ENCODE results near the gene HIVEP1. TPM values are rescaled to one million over a fixed set of nuclear protein-coding genes. Genes with fewer than 3 reads are reported as not detected.

The HIVEP1 gene
- polyA plus RNA-seq, 3 donors = 1.7 to 8.7 (median 2.7) TPM

- Mint-ChIP-seq H3K27me3 (ENCODE audit: low read depth in 3 of 3) (peaks cover 0 to 3% (median 0%) of the 10 kb centered on the region in 3 donors), H3K4me3 (no peak overlapping the region), H3K4me1 (peaks cover 2% of the 10 kb centered on the region), H3K9me3 (peaks cover 0 to 3% (median 0%) of the 10 kb centered on the region in 7 donors), H3K36me3 (no peaks in the 10 kb centered on the region), H3K27ac (no peak overlapping the region)
- Histone ChIP-seq H3K4me2 (replicated peaks; ENCODE audit: extremely low read depth, low read length, poor library complexity, severe bottlenecking) (no peak overlapping the region), H3K27ac (ENCODE audit: low read depth in 1 of 2, low read length in 2 of 2) (no peak overlapping the region), H3K79me2 (ENCODE audit: insufficient read depth, low read length) (no peaks in the 10 kb centered on the region), H3K4me3 (replicated peaks in 1 of 3; ENCODE audit: low read depth in 2 of 3, low read length in 3 of 3) (no peak overlapping the region), H4K20me1 (ENCODE audit: insufficient read depth, low read length) (no peaks in the 10 kb centered on the region), H3K9ac (ENCODE audit: insufficient read depth, low read length, poor library complexity, severe bottlenecking) (no peak overlapping the region), H3K9me3 (replicated peaks in 1 of 2; ENCODE audit: control insufficient read depth in 1 of 2, insufficient read depth in 1 of 2, low read length in 2 of 2) (no peaks in the 10 kb centered on the region), H3K27me3 (ENCODE audit: control insufficient read depth in 2 of 2, insufficient read depth in 2 of 2, low read length in 2 of 2) (no peaks in the 10 kb centered on the region), H3K4me1 (ENCODE audit: control insufficient read depth in 1 of 2, insufficient read depth in 2 of 2, low read length in 2 of 2) (no peaks in the 10 kb centered on the region), H2AFZ (ENCODE audit: insufficient read depth, low read depth, low read length, poor library complexity, severe bottlenecking) (no peak overlapping the region), H3K36me3 (replicated peaks in 1 of 2; ENCODE audit: control insufficient read depth in 1 of 2, insufficient read depth in 2 of 2, low read length in 2 of 2) (no peaks in the 10 kb centered on the region)
- 91% methylated on average over 1 of the region's 2 CpGs for WGBS (ENCODE audit: insufficient coverage)
- TF ChIP-seq, protein P1, sequence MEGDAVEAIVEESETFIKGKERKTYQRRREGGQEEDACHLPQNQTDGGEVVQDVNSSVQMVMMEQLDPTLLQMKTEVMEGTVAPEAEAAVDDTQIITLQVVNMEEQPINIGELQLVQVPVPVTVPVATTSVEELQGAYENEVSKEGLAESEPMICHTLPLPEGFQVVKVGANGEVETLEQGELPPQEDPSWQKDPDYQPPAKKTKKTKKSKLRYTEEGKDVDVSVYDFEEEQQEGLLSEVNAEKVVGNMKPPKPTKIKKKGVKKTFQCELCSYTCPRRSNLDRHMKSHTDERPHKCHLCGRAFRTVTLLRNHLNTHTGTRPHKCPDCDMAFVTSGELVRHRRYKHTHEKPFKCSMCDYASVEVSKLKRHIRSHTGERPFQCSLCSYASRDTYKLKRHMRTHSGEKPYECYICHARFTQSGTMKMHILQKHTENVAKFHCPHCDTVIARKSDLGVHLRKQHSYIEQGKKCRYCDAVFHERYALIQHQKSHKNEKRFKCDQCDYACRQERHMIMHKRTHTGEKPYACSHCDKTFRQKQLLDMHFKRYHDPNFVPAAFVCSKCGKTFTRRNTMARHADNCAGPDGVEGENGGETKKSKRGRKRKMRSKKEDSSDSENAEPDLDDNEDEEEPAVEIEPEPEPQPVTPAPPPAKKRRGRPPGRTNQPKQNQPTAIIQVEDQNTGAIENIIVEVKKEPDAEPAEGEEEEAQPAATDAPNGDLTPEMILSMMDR (IDR thresholded peaks at IDR 0.05) = no peak
- no peak for DNase-seq
- intact Hi-C loops (cut with micrococcal nuclease) = no loop called here
These were observed 22.7 kb upstream of the HIVEP1 start for GRCh38 chr6:11989386-11989785.

DNA sequence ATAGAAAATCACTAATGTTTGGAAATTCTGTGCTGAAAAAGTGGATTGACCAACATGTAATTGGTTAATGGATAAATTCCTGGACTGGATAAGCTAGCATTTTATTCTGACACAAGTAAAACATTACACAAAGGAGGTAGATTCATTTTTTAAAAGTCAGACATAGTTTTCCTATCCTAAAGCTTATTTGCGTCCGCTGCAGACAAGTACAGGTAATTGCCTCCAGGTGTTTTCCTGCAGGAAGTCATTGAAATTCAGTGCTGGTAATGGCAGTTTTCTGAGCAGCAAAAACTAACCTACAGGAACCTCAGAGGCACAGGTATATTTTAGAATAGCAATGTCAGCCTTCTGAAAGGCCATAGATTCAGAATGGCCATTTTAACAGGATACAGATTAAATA, 20.0 kb upstream of the HIVEP1 start:
- Histone ChIP-seq H3K4me1 (ENCODE audit: control insufficient read depth in 1 of 2, insufficient read depth in 2 of 2, low read length in 2 of 2) (no peaks in the 10 kb centered on the region), H4K20me1 (ENCODE audit: insufficient read depth, low read length) (no peaks in the 10 kb centered on the region), H3K79me2 (ENCODE audit: insufficient read depth, low read length) (no peaks in the 10 kb centered on the region), H3K27ac (ENCODE audit: low read depth in 1 of 2, low read length in 2 of 2) (no peak overlapping the region), H3K4me3 (replicated peaks in 1 of 3; ENCODE audit: low read depth in 2 of 3, low read length in 3 of 3) (no peak overlapping the region), H3K9me3 (replicated peaks in 1 of 2; ENCODE audit: control insufficient read depth in 1 of 2, insufficient read depth in 1 of 2, low read length in 2 of 2) (no peaks in the 10 kb centered on the region), H2AFZ (ENCODE audit: insufficient read depth, low read depth, low read length, poor library complexity, severe bottlenecking) (no peak overlapping the region), H3K9ac (ENCODE audit: insufficient read depth, low read length, poor library complexity, severe bottlenecking) (no peak overlapping the region), H3K4me2 (replicated peaks; ENCODE audit: extremely low read depth, low read length, poor library complexity, severe bottlenecking) (no peak overlapping the region), H3K36me3 (replicated peaks in 1 of 2; ENCODE audit: control insufficient read depth in 1 of 2, insufficient read depth in 2 of 2, low read length in 2 of 2) (no peaks in the 10 kb centered on the region), H3K27me3 (ENCODE audit: control insufficient read depth in 2 of 2, insufficient read depth in 2 of 2, low read length in 2 of 2) (no peaks in the 10 kb centered on the region)
- WGBS (ENCODE audit: insufficient coverage) = no CpG with 5 or more reads among the region's 2 CpGs
- H3K27me3 Mint-ChIP-seq (ENCODE audit: low read depth in 3 of 3) = peaks cover 0 to 3% (median 0%) of the 10 kb centered on the region in 3 donors
- TF ChIP-seq, protein P1 (IDR thresholded peaks at IDR 0.05) = no peak
- peaks cover 2% of the 10 kb centered on the region for H3K4me1 Mint-ChIP-seq
- no peak overlapping the region for H3K27ac Mint-ChIP-seq
- no peak overlapping the region for H3K4me3 Mint-ChIP-seq
- intact Hi-C loops (cut with micrococcal nuclease) = no loop called here
- no peaks in the 10 kb centered on the region for H3K36me3 Mint-ChIP-seq
- H3K9me3 Mint-ChIP-seq = peaks cover 0 to 6% (median 0%) of the 10 kb centered on the region in 7 donors
- DNase-seq = no peak
